HG03025 (cell line): Measurements from ENCODE around the gene EYS.

Experiments
- ATAC-seq: cut with Tn5 transposase; IDR thresholded peaks from one replicate; pipeline ENCODE4 v1.9.1; 2021; ENCODE audit warnings: mild to moderate bottlenecking, moderate library complexity; ENCODE audit not compliant: unreplicated experiment, low FRiP score

The EYS gene

GRCh38 chr6:64990652-64991304 lies 716.2 kb downstream of the EYS start:
- ATAC-seq: no peak

GRCh38 chr6:64988148-64988547 lies 718.9 kb downstream of the EYS start:
- ATAC-seq: no peak

- no peak for ATAC-seq
Observed at GRCh38 chr6:64987066-64987465, 720.0 kb downstream of the EYS start.

GRCh38 chr6:64985726-64986125 lies 721.3 kb downstream of the EYS start:
- ATAC-seq: no peak

GRCh38 chr6:64984948-64985347 lies 722.1 kb downstream of the EYS start:
- ATAC-seq: no peak

- ATAC-seq: no peak
Observed at GRCh38 chr6:64983089-64983488, 723.9 kb downstream of the EYS start.

GRCh38 chr6:64973142-64973541 lies 733.9 kb downstream of the EYS start:
- no peak for ATAC-seq

- no peak for ATAC-seq
Observed at GRCh38 chr6:64969139-64969538, 737.9 kb downstream of the EYS start.

GRCh38 chr6:64955435-64955848 lies 751.6 kb downstream of the EYS start:
- no peak for ATAC-seq

GRCh38 chr6:64949257-64949656 lies 757.8 kb downstream of the EYS start:
- ATAC-seq: no peak

GRCh38 chr6:64948261-64948660 lies 758.8 kb downstream of the EYS start:
- no peak for ATAC-seq

- ATAC-seq: no peak
Observed at GRCh38 chr6:64945450-64945849, 761.6 kb downstream of the EYS start.

- ATAC-seq: no peak
Observed at GRCh38 chr6:64932486-64932885, 774.5 kb downstream of the EYS start.

- no peak for ATAC-seq
Observed at GRCh38 chr6:64930681-64931080, 776.3 kb downstream of the EYS start.

- no peak for ATAC-seq
Observed at GRCh38 chr6:64926051-64926450, 781.0 kb downstream of the EYS start.

- ATAC-seq: no peak
Observed at GRCh38 chr6:64920257-64920656, 786.8 kb downstream of the EYS start.

GRCh38 chr6:64914124-64914523 lies 792.9 kb downstream of the EYS start:
- no peak for ATAC-seq

GRCh38 chr6:64912966-64913365 lies 794.1 kb downstream of the EYS start:
- ATAC-seq: no peak

- ATAC-seq: no peak
Observed at GRCh38 chr6:64908104-64908503, 798.9 kb downstream of the EYS start.

- no peak for ATAC-seq
Observed at GRCh38 chr6:64904616-64905015, 802.4 kb downstream of the EYS start.

- ATAC-seq: no peak
Observed at GRCh38 chr6:64902596-64902995, 804.4 kb downstream of the EYS start.

GRCh38 chr6:64896939-64897338 lies 810.1 kb downstream of the EYS start:
- no peak for ATAC-seq

GRCh38 chr6:64895945-64896344 lies 811.1 kb downstream of the EYS start:
- ATAC-seq: no peak
